Pancreas (tissue), 10 donors: ENCODE results near the gene ANKRD44. TPM values are rescaled to one million over a fixed set of nuclear protein-coding genes. Genes with fewer than 3 reads are reported as not detected.
A peak's percentile ranks its signal among the peaks of the same experiment; 100 is the strongest.

Source experiments
- ATAC-seq, 4 donors: fragments of 200-7000 bp; cut with Tn5 transposase; one replicate each; pipeline versions ENCODE4 v1.8.0 to v1.9.1; 2020; ENCODE audit warnings: mild to moderate bottlenecking in 4 of 4, moderate library complexity in 4 of 4
- DNase-seq, 6 donors: peaks; one replicate each; pipeline ENCODE4 v3.0.0-alpha.2; 2020
- FAIRE-seq: peaks from 2 replicates; lab custom pipeline; 2012; peaks lifted over from hg19 to GRCh38; lab: Jason Lieb, UNC
- H3K27ac ChIP-seq, 4 donors: fragments of 200-600 bp; sonication (generic); 1 replicate in 3 of 4; 2 replicates in 1 of 4; pipeline versions ENCODE4 v1.5.0 to v1.8.0; 2020
- H3K27me3 ChIP-seq, 4 donors: fragments of 200-600 bp; one replicate each; pipeline ENCODE4 v1.8.0; 2021
- H3K36me3 ChIP-seq, 3 donors: fragments of 200-600 bp; sonication (generic) in 1 of 3; one replicate each; pipeline versions ENCODE4 v1.5.0 to v1.8.0; 2020 to 2021
- H3K4me1 ChIP-seq, 3 donors: fragments of 200-600 bp; one replicate each; pipeline ENCODE4 v1.8.0; 2021
- H3K4me3 ChIP-seq, 4 donors: fragments of 200-600 bp; sonication (generic) in 2 of 4; one replicate each; pipeline versions ENCODE4 v1.5.0 to v1.8.0; 2020 to 2021
- H3K9me3 ChIP-seq, 4 donors: fragments of 200-600 bp; one replicate each; pipeline ENCODE4 v1.8.0; 2021
- WGBS, 2 donors: extraction: QIAGEN DNeasy Blood & Tissue Kit; methylation state at CpG; one replicate each; pipeline ENCODE4 v1.1.7; 2013; 5-methylcytosine and 5-hydroxymethylcytosine counted together
- intact Hi-C, 3 donors: fragments of 100-400 bp; cut with DNase I; formaldehyde crosslinking; loops; one replicate each; pipeline versions ENCODE4 v1.11.1 to v1.14.2; 2022
- polyA plus RNA-seq, 2 donors: library from polyadenylated mRNA; stranded (reverse); fragments of 200-250 nt; gene quantifications; one replicate each; pipeline ENCODE4 v1.2.3, GENCODE V29; 2013
- total RNA-seq, 6 donors: library from RNA; stranded (reverse); fragmentation: NEBNext Ultra II Directional in 4 of 6; extraction: Animal tissue kit (Norgen Biotek cat#: 25700) in 4 of 6; gene quantifications; one replicate each; pipeline versions ENCODE4 v1.2.1 to v1.2.4, GENCODE V29; 2021 to 2023
- TF ChIP-seq, protein P1 (sequence below), 4 donors: fragments of 200-600 bp; sonication (generic) in 3 of 4; IDR thresholded peaks; one replicate each; pipeline versions ENCODE4 v1.5.0 to v1.8.0; 2021; ENCODE audit warnings: antibody characterized with exemption in 4 of 4
- donor health status: healthy with polysubstance abuse.
- donor health status: DM: no; HTN: no; CAD: no; lungs with moderate emphysema.
- donor health status: DM: no; HTN: no; CAD: no.
- donor health status: control.
- donor health status: control.
- donor health status: Bipolar disorder and iron deficiency.
- donor health status: DM: yes; HTN: yes; CAD: no.
- donor health status: DM: no; HTN: no; CAD: no.
- donor health status: DM: no; HTN: no; CAD: no.
- donor health status: DM: yes; HTN: yes; CAD: no.

Gene ANKRD44
- total and polyA plus RNA-seq, 8 donors: 1.9 to 12.5 (median 7.7) TPM

DNA sequence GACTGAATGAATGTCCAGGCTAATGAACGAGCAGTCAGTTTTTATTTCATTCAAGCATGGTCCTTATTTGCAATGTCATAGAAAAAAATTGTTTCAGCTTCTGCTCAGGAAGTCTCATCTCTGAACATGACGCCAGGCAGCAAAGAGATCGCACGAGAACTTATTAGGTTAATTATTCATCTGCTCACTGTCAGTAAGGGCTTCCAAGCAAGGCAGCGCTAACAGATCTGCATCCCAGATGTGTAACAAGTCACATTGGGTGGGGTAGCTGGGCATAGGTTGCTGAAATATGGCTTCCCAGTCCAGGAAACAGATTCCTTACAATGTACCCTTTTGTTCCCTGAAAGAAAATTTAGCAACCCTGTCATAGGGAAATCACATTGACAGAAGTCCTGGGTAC lies 63.5 kb downstream of the ANKRD44 start:
- FAIRE-seq (no peak), DNase-seq (no peak), ATAC-seq (no peak)
- H3K9me3 ChIP-seq: no peaks in the 10 kb centered on the region
- no peaks in the 10 kb centered on the region for H3K36me3 ChIP-seq
- H3K27me3 ChIP-seq: no peaks in the 10 kb centered on the region
- H3K4me1 ChIP-seq: no peaks in the 10 kb centered on the region
- WGBS, 2 donors: 77 to 84% methylated on average over 5 of the region's 5 CpGs
- H3K4me3 ChIP-seq: no peak overlapping the region
- intact Hi-C loops: no loop called here
- H3K27ac ChIP-seq: no peak overlapping the region
- TF ChIP-seq, protein P1, sequence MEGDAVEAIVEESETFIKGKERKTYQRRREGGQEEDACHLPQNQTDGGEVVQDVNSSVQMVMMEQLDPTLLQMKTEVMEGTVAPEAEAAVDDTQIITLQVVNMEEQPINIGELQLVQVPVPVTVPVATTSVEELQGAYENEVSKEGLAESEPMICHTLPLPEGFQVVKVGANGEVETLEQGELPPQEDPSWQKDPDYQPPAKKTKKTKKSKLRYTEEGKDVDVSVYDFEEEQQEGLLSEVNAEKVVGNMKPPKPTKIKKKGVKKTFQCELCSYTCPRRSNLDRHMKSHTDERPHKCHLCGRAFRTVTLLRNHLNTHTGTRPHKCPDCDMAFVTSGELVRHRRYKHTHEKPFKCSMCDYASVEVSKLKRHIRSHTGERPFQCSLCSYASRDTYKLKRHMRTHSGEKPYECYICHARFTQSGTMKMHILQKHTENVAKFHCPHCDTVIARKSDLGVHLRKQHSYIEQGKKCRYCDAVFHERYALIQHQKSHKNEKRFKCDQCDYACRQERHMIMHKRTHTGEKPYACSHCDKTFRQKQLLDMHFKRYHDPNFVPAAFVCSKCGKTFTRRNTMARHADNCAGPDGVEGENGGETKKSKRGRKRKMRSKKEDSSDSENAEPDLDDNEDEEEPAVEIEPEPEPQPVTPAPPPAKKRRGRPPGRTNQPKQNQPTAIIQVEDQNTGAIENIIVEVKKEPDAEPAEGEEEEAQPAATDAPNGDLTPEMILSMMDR (IDR thresholded peaks at IDR 0.05): no peak

DNA sequence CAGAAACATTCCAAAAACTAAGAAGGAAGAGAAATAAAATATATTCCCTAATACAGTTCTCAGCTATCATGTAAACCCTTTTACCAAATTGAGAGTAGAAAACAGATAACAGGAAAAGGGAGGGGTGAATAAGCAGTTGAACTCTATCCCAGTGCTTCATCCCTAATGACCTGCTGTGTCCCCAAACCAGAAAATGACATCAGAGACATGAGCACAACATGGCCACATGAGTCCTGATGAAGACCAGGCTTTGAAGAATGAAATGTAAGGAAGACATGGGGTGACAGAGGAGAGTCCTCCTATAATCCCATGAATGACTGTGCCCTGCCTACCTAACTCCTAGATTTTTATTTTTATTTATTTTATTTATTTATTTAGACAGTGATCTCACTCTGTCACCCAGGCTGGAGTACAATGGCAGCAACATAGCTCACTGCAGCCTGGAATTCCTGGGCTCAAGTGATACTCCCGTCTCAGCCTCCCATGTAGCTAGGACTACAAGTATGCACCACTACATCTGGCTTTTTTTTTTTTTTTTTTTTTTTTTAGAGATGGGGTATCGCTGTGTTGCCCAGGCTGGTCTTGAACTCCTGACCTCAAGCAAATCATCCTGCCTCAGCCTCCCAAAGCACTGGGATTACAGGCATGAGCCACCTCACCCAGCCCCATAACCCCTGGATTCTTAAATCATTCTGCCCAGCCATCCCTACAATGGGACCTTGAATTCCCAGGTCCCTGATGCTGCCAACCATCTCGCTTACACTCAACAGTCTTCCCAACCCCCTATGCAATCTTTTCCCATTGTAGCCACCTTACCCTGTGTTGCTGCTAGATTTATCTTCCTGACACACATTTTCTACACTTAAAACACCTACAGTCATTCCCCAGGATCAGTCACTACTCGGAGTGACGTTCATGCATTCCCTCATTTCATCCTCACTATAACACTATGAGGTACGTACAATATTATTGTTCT lies 64.5 kb downstream of the ANKRD44 start:
- 96% methylated on average over 6 of the region's 6 CpGs for WGBS, 2 donors

DNA sequence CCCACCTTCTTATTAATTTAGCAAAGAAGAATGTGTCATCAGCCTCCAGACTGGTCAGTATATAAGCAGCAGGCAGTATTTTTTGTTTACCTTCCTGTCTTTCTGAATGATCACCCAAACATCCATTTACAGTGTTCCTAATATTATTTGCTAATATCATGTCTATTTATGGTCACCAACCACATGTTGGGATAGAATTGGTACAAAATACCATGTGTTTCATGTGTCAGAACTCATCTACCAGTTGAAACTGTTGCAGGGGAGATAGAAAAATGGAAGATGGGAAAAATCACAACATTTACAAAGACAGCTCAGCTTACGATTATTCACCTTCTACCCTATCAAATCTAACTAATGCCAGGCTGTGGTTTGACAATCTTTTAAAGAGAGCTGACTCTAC lies 66.2 kb downstream of the ANKRD44 start:
- intact Hi-C loops: no loop called here
- Histone ChIP-seq H3K4me1 (no peaks in the 10 kb centered on the region), H3K9me3 (no peaks in the 10 kb centered on the region), H3K27ac (no peak overlapping the region), H3K36me3 (no peaks in the 10 kb centered on the region), H3K4me3 (no peak overlapping the region), H3K27me3 (no peaks in the 10 kb centered on the region)
- 97 to 100% methylated on average over 1 of the region's 1 CpG for WGBS, 2 donors
- DNase-seq (no peak), ATAC-seq (no peak), FAIRE-seq (no peak)
- TF ChIP-seq, protein P1 (IDR thresholded peaks at IDR 0.05): no peak

More for the DNA sequence above, 64.5 kb downstream of the ANKRD44 start:
- DNase-seq (no peak), ATAC-seq (no peak), FAIRE-seq (no peak)
- no peaks in the 10 kb centered on the region for H3K4me1 ChIP-seq
- no peaks in the 10 kb centered on the region for H3K9me3 ChIP-seq
- H3K27me3 ChIP-seq: no peaks in the 10 kb centered on the region
- TF ChIP-seq, protein P1 (IDR thresholded peaks at IDR 0.05): no peak
- no peaks in the 10 kb centered on the region for H3K36me3 ChIP-seq
- no peak overlapping the region for H3K27ac ChIP-seq
- intact Hi-C loops: no loop called here
- no peak overlapping the region for H3K4me3 ChIP-seq

DNA sequence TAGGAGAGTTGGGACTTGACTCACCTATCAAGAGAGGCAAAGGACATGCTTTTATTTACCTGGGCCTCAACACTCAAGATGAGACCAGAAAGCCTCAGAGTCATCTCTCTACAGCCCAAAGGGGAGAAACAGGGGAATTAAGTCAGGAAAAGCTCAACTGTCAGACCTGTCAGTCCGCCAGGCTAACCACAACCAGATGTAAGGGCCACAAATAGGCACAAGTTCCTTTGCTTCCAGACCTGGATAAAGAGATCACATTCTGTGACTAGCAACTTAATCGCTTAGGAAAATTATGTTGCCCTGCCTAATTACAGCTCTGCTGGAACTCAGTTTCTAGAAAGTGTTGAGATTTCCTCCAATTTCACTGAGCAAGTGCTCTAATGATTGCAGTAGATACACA lies 67.9 kb downstream of the ANKRD44 start:
- no peak overlapping the region for H3K4me3 ChIP-seq
- no peaks in the 10 kb centered on the region for H3K9me3 ChIP-seq
- intact Hi-C loops: no loop called here
- WGBS, 2 donors: 96 to 98% methylated on average over 2 of the region's 2 CpGs
- FAIRE-seq: no peak
- no peak for ATAC-seq
- DNase-seq: no peak
- H3K4me1 ChIP-seq: no peaks in the 10 kb centered on the region
- TF ChIP-seq, protein P1 (IDR thresholded peaks at IDR 0.05): no peak
- H3K27ac ChIP-seq: no peak overlapping the region
- no peaks in the 10 kb centered on the region for H3K36me3 ChIP-seq
- H3K27me3 ChIP-seq: no peaks in the 10 kb centered on the region

DNA sequence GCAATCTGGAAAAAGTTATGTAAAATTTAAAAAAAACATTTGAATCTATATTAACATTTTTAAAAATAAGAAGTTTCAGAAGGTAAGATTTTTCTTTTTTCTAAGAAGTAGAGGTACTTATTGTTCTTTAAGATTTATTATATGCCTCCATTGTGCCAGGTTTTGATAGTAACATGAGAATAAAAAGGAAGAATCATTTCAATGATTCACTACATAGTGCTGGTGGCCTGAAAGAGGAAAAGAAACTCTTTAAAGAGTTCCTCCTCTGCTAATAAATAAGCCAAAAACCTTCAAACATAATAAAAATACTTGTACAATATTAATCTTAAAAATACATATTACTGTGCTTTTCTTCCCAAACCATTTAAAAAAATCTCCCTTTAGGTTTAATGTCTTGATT lies 69.0 kb downstream of the ANKRD44 start:
- FAIRE-seq: peak; percentile 81
- Histone ChIP-seq H3K4me1 (no peaks in the 10 kb centered on the region), H3K4me3 (no peak overlapping the region), H3K27me3 (no peaks in the 10 kb centered on the region), H3K9me3 (no peaks in the 10 kb centered on the region), H3K27ac (no peak overlapping the region), H3K36me3 (no peaks in the 10 kb centered on the region)
- intact Hi-C loops: no loop called here
- ATAC-seq: no peak
- TF ChIP-seq, protein P1 (IDR thresholded peaks at IDR 0.05): no peak
- DNase-seq: no peak
